VCaP (cell line): ENCODE data around the gene ANGPTL1.

Source experiments
- H3K27ac ChIP-seq: fragments of 450-650 bp; 2 replicates; pipeline ENCODE4 v1.5.1; 2017
- TF ChIP-seq, protein P1 (sequence below): fragments of 450-650 bp; conservative IDR thresholded peaks from 2 replicates; pipeline ENCODE4 v1.5.1; 2017; ENCODE audit warnings: mild to moderate bottlenecking, moderate library complexity

The ANGPTL1 gene

DNA sequence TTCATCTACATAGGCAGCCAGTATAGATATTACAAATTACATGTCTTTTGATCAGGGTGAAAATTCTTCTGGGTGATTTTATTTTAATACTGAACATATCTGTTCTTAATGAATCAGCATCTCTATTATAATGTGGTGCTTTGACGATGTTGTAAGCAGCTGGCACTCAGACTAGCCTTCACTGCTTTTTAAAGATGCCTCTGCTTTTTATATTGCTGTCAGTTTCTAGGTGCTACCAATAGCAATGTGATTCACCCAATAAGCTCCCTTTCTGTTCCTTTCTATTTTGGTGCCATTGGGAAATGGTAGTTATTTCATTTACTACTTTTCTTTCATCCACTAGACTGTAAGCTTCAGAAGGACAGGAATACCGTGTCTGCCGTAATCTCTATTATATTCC is 11.1 kb upstream of the ANGPTL1 start:
- no peak overlapping the region for H3K27ac ChIP-seq
- TF ChIP-seq, protein P1, sequence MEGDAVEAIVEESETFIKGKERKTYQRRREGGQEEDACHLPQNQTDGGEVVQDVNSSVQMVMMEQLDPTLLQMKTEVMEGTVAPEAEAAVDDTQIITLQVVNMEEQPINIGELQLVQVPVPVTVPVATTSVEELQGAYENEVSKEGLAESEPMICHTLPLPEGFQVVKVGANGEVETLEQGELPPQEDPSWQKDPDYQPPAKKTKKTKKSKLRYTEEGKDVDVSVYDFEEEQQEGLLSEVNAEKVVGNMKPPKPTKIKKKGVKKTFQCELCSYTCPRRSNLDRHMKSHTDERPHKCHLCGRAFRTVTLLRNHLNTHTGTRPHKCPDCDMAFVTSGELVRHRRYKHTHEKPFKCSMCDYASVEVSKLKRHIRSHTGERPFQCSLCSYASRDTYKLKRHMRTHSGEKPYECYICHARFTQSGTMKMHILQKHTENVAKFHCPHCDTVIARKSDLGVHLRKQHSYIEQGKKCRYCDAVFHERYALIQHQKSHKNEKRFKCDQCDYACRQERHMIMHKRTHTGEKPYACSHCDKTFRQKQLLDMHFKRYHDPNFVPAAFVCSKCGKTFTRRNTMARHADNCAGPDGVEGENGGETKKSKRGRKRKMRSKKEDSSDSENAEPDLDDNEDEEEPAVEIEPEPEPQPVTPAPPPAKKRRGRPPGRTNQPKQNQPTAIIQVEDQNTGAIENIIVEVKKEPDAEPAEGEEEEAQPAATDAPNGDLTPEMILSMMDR: no peak

DNA sequence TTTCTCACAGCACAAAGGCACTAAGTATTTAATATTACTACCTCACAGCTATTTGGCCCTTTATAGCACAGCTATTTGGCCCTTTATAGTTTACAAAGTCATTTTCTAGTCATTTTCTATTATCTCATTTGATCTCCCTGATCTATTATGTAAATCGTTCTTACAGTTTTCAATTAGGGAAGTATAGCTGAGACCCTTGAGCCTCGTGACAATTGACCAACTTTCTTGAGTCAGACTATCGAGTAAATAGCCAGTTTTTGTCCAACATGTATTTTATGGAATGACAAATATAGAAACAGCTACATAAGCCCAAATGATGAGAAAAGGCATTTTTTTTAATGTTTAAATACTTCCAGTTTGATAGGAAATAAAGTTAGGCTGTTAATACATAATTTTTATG is 7.0 kb upstream of the ANGPTL1 start:
- H3K27ac ChIP-seq: no peak overlapping the region
- TF ChIP-seq, protein P1: no peak

DNA sequence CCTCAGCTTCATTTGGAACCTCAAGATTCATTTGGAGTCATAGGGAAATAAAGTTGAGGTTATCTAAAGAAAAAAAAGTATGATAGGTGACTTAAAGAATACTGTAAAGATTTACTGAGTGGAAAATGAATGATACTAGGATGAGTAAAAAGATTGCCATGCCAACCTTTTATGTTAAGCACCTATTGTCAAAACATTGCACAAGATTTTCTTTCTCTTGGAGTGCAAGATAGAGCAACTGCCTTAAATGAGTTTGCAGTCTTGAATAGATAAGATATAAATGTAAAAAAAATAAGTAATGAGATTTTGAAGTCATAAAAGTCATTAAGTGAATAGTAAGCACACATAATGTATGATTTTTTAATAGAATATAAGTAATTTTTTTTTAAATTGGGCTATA is 5.1 kb upstream of the ANGPTL1 start:
- H3K27ac ChIP-seq: no peak overlapping the region
- TF ChIP-seq, protein P1: no peak

DNA sequence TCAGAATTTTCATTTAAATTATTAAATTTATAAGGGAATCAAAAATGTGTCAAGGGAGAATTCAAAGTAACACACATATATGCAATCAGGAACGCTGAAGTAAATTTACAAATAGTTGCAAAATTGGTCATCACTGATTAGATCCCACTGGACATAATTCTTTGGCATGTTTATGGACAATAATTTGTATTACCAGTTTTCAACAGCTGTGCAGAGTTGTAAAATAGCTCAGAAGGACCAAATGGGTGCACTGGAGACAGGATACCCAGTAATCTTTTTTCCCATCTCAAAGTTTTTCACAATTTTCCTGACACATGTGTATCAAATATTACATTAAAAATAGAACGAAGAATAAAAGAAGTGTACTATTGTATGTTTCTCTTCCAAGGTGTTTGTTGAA is 4.1 kb upstream of the ANGPTL1 start:
- TF ChIP-seq, protein P1: no peak
- H3K27ac ChIP-seq: no peak overlapping the region

DNA sequence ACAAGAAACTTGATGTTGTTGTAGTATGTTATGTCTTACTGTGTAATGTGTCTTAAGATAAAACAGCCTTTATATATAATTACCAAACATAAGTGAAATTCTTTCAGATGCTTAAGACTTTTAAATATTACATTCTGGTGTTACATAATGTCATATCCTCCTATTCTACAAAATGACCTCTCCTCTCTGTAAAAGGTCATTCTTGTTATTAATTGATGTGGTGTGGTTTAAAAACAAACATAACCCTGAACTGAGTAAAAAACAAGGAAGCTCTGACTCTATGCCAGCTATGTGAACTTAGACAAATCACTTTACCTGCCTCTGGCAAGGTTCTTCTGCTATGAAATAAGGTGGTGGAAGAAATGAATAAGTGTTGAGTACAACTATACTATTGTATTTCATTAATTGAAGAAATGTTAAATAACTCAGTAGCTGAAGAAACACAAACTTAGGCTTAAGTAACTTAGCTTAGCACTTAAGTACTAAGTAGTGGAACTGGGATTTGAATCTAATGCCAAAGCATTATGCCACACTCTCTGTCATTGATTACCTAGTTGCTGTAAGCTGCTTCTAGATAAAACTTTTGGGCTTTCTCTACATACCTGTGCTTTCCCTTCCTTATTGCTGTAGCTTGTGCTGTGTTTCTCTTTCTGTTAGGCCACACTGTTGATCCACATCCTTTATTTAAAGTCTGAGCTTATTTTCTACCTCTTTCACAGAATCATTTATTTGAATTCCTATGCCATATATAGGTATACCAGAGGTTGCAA is 859 bp upstream of the ANGPTL1 start:
- TF ChIP-seq, protein P1: no peak
- no peak overlapping the region for H3K27ac ChIP-seq

DNA sequence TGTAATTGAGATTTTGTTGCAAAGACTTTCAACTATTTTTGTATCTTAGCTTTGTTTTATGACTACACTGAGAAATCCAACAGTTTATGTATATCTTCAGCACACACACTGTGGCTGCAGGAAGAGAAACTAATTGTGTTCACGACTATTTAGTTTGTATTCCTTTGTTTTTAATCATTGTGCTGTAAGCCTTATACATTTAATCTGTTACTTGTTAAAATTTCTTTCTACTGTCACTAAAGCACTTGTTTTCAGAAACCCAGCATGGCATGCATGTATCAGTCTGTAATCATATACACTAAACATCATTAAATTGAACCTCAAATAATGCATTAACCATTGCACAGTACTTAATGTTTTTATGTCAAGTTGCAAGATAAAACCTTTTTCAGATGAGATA is 656 bp downstream of the ANGPTL1 start:
- H3K27ac ChIP-seq: no peak overlapping the region
- TF ChIP-seq, protein P1: no peak

DNA sequence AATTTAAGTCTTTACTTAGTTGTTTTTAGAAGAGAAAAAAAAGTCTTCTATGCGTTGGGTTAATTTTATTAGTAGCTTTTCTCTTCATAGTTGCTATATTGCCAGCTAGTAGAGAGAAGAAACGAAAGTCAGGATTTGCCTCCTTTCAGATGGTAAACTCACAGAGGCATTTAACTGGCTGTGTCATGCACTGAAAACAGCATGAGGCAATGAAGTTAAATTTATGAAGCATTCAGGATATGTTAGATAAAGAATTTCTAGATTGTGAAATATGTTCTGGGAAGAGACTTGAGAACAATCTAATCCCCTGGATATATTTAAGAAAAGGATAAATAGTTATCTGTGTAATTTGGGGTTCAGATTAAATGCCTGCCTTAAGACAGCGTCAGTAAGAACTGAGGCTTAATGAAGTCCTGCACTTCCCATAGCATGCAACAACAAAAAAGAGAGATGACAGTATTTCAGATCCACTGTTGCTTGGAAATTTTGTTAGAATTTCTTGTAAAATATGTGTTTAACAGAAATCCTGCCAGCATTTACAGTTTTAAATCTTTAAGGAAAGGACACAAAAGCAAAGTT is 1.7 kb downstream of the ANGPTL1 start:
- TF ChIP-seq, protein P1: no peak
- H3K27ac ChIP-seq: no peak overlapping the region
